H1 (cell line): ENCODE measurements around the gene IL23A. TPM values are rescaled to one million over a fixed set of nuclear protein-coding genes. Genes with fewer than 3 reads are reported as not detected.
A peak's percentile ranks its signal among the peaks of the same experiment; 100 is the strongest.

Experiments
- BRCA1 ChIP-seq: IDR thresholded peaks from 2 replicates; pipeline ENCODE4 v1.6.1; 2012; ENCODE audit warnings: low read depth, low read length, improper control_type of control experiment
- CHD2 ChIP-seq: IDR thresholded peaks from 2 replicates; pipeline ENCODE4 v1.6.1; 2012; ENCODE audit warnings: low read length, improper control_type of control experiment
- EP300 ChIP-seq, 2 experiments: IDR thresholded peaks; 1 replicate in 1 of 2; 2 replicates in 1 of 2; pipeline ENCODE4 v1.6.1; 2011 to 2012; ENCODE audit warnings: low read depth in 2 of 2, low read length in 2 of 2, mild to moderate bottlenecking in 2 of 2, borderline replicate concordance in 1 of 2, inconsistent platforms in 1 of 2, moderate library complexity in 1 of 2
- EZH2 ChIP-seq: fragments of 200-600 bp; sonication (generic); IDR thresholded peaks from 2 replicates; pipeline ENCODE4 v1.7.1; 2012; ENCODE audit warnings: low read depth, mild to moderate bottlenecking, moderate library complexity, low read length, inconsistent platforms; ENCODE audit not compliant: severe bottlenecking
- GTF2F1 ChIP-seq: IDR thresholded peaks from 2 replicates; pipeline ENCODE4 v1.6.1; 2012; ENCODE audit warnings: low read depth, low read length, improper control_type of control experiment, borderline replicate concordance
- HDAC2 ChIP-seq, 2 experiments: fragments of 300-600 bp in 1 of 2; sonication (generic) in 1 of 2; IDR thresholded peaks; 2 replicates each; pipeline ENCODE4 v1.6.1; 2011 to 2012; ENCODE audit warnings: low read depth in 2 of 2, low read length in 2 of 2, mild to moderate bottlenecking in 2 of 2, moderate library complexity in 2 of 2, borderline replicate concordance in 1 of 2, inconsistent platforms in 1 of 2
- KDM4A ChIP-seq: IDR thresholded peaks from one replicate; pipeline ENCODE4 v1.7.1; 2012; ENCODE audit warnings: low read depth, mild to moderate bottlenecking, moderate library complexity, low read length, inconsistent platforms; ENCODE audit not compliant: severe bottlenecking
- KDM5A ChIP-seq: fragments of 200-600 bp; IDR thresholded peaks from 2 replicates; pipeline ENCODE4 v1.7.1; 2012; ENCODE audit warnings: mild to moderate bottlenecking, low read length, inconsistent platforms, mixed read lengths
- NRF1 ChIP-seq: IDR thresholded peaks from 2 replicates; pipeline ENCODE4 v1.6.1; 2011; ENCODE audit warnings: mild to moderate bottlenecking, low read depth, low read length, improper control_type of control experiment
- POLR2AphosphoS5 ChIP-seq: IDR thresholded peaks from 2 replicates; pipeline ENCODE4 v1.6.1; 2011; ENCODE audit warnings: low read depth, low read length
- POU5F1 ChIP-seq: IDR thresholded peaks from 2 replicates; pipeline ENCODE4 v1.6.1; 2011; ENCODE audit warnings: low read depth, mild to moderate bottlenecking, low read length, moderate library complexity
- SAP30 ChIP-seq: fragments of 300-600 bp; sonication (generic); IDR thresholded peaks from 2 replicates; pipeline ENCODE4 v1.7.1; 2012; ENCODE audit warnings: low read length, moderate library complexity, mild to moderate bottlenecking, inconsistent platforms; ENCODE audit not compliant: insufficient read depth, insufficient replicate concordance
- SIN3A ChIP-seq, 2 experiments: IDR thresholded peaks in 1 of 2; conservative IDR thresholded peaks in 1 of 2; 2 replicates each; pipeline ENCODE4 v1.6.1; 2011 to 2012; ENCODE audit warnings: low read length in 2 of 2, improper control_type of control experiment in 1 of 2, low read depth in 1 of 2, mild to moderate bottlenecking in 1 of 2
- SP2 ChIP-seq: IDR thresholded peaks from 2 replicates; pipeline ENCODE4 v1.6.1; 2012; ENCODE audit warnings: mild to moderate bottlenecking, low read length, inconsistent platforms
- TAF1 ChIP-seq: IDR thresholded peaks from 2 replicates; pipeline ENCODE4 v1.6.1; 2011; ENCODE audit warnings: mild to moderate bottlenecking, low read depth, low read length
- TEAD4 ChIP-seq: IDR thresholded peaks from 2 replicates; pipeline ENCODE4 v1.6.1; 2012; ENCODE audit warnings: low read depth, low read length, inconsistent platforms, mixed read lengths
- polyA plus RNA-seq, 7 experiments: library from polyadenylated mRNA; depleted of rRNA in 3 of 7; stranded (reverse) in 5 of 7; unstranded in 2 of 7; fragments of >200 nt in 5 of 7; fragments of 200-250 nt in 2 of 7; gene quantifications; 1 replicate in 5 of 7; 2 replicates in 1 of 7; 4 replicates in 1 of 7; pipeline versions ENCODE4 v1.2.1 to v1.2.3, GENCODE V29; 2011 to 2013; ENCODE audit warnings: missing spikeins in 2 of 7, mixed read lengths in 2 of 7
- total RNA-seq: library from RNA; stranded (reverse); fragmentation: NEBNext Ultra II Directional; extraction: Animal tissue kit (Norgen Biotek cat#: 25700); gene quantifications from 2 replicates; pipeline ENCODE4 v1.2.1, GENCODE V29; 2021
- TF ChIP-seq, protein P1 (sequence below), 3 experiments: IDR thresholded peaks; 1 replicate in 2 of 3; 2 replicates in 1 of 3; pipeline versions ENCODE4 v1.5.1 to v1.6.1; 2011; ENCODE audit warnings: low read length in 3 of 3, mild to moderate bottlenecking in 3 of 3, inconsistent platforms in 2 of 3, low read depth in 1 of 3, moderate library complexity in 1 of 3; ENCODE audit not compliant: insufficient read depth in 1 of 3; ENCODE audit errors: control extremely low read depth in 1 of 3
- TF ChIP-seq, protein P2 (sequence below): IDR thresholded peaks from 2 replicates; pipeline ENCODE4 v1.6.1; 2011; ENCODE audit warnings: low read length, improper control_type of control experiment

The IL23A gene
- total and polyA plus RNA-seq, 2 of the 8 experiments (the other 6 are each of a cell fraction or from before 2014, with no cell fraction given), result 2.3 to 3.6 TPM

DNA sequence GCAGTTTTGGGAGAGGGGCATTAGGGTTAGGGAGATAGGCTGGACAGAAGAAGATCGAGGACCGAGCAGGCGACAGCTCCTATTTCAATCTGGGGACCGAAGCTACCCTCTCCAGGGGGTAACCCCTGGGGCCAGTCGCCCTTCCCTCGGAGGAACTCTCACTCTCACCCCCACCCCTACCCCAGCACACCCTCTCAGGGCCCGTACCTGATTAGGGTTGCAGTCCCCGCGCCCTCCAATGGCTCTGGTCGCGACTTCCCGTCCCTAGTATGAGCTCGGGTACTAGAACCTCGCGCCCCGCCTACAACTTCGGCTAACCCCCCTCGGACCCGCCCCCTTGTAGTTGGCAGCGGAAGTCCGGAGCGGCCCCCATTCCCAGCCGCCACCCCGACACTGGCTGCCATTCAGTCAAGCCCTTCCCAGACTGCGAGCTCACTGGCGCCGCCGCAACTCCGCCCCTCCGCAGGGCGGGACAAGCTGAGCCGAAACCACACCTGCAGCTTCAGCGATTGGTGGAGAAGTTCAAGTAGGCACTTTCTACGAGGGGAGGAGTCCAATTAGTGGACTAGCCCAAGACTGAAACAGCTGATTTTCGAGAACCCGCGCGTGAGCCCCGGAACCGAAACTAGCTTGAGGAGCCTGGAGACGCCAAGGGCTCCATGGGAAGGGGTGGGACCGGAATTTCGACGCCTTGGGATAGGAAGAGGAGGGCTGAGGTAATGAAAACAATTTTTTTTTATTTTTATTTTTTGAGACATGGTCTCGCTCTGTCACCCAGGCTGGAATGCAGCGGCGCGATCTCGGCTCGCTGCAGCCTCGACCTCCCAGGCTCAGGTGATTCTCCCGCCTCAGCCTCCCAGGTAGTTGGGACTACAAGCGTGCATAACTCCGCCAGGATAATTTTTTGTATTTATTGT is 21.4 kb downstream of the IL23A start, which contains the start of gene STAT2 (continued):
- TF ChIP-seq SIN3A (conservative IDR thresholded peaks at IDR 0.05 in 1 of 2, IDR thresholded peaks at IDR 0.05 in 1 of 2; ENCODE audit: low read depth in 1 of 2, low read length in 2 of 2), result peak; percentile 68 to 73; a peak in 2 of 4 replicates
- 0 out of 2 replicates have a peak, but pooled peaks have one; percentile 8 for TF ChIP-seq SP2
- peak; percentile 35 for TF ChIP-seq SAP30
- no peak for TF ChIP-seq GTF2F1
- no peak for TF ChIP-seq NRF1
- TF ChIP-seq, protein P1, sequence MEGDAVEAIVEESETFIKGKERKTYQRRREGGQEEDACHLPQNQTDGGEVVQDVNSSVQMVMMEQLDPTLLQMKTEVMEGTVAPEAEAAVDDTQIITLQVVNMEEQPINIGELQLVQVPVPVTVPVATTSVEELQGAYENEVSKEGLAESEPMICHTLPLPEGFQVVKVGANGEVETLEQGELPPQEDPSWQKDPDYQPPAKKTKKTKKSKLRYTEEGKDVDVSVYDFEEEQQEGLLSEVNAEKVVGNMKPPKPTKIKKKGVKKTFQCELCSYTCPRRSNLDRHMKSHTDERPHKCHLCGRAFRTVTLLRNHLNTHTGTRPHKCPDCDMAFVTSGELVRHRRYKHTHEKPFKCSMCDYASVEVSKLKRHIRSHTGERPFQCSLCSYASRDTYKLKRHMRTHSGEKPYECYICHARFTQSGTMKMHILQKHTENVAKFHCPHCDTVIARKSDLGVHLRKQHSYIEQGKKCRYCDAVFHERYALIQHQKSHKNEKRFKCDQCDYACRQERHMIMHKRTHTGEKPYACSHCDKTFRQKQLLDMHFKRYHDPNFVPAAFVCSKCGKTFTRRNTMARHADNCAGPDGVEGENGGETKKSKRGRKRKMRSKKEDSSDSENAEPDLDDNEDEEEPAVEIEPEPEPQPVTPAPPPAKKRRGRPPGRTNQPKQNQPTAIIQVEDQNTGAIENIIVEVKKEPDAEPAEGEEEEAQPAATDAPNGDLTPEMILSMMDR (IDR thresholded peaks at IDR 0.05; ENCODE audit: control extremely low read depth in 1 of 3, insufficient read depth in 1 of 3, low read depth in 1 of 3, low read length in 3 of 3), result no peak
- peak; percentile 62 for TF ChIP-seq POLR2AphosphoS5
- TF ChIP-seq BRCA1, result peak; percentile 7; the same call in 1 of the 2 replicates
- no peak for TF ChIP-seq TEAD4
- TF ChIP-seq CHD2, result peak; percentile 6; the same call in 1 of the 2 replicates
- TF ChIP-seq, protein P2, sequence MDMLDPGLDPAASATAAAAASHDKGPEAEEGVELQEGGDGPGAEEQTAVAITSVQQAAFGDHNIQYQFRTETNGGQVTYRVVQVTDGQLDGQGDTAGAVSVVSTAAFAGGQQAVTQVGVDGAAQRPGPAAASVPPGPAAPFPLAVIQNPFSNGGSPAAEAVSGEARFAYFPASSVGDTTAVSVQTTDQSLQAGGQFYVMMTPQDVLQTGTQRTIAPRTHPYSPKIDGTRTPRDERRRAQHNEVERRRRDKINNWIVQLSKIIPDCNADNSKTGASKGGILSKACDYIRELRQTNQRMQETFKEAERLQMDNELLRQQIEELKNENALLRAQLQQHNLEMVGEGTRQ, result no peak
- no peak for TF ChIP-seq KDM5A
- peak; percentile 65 to 71; a peak in 2 of 3 replicates for TF ChIP-seq EP300 (IDR thresholded peaks at IDR 0.05; ENCODE audit: borderline replicate concordance in 1 of 2, low read depth in 2 of 2, low read length in 2 of 2)
- peak; percentile 75 for TF ChIP-seq TAF1
- no peak for TF ChIP-seq POU5F1
- peak; percentile 65 for TF ChIP-seq KDM4A
- TF ChIP-seq HDAC2 (IDR thresholded peaks at IDR 0.05; ENCODE audit: borderline replicate concordance in 1 of 2, low read depth in 2 of 2, low read length in 2 of 2), result peak in 1 of 2 experiments; percentile 18; a peak in 1 of 4 replicates
- TF ChIP-seq EZH2, result no peak
